Tibial artery (tissue), 4 donors: ENCODE results near the gene RIMKLB.

Experiments
- DNase-seq, 2 donors: peaks; one replicate each; pipeline ENCODE4 v3.0.0-alpha.2; 2019
- H3K27ac ChIP-seq, 2 donors: fragments of 200-600 bp; sonication (generic) in 1 of 2; 1 replicate in 1 of 2; 2 replicates in 1 of 2; pipeline ENCODE4 v1.5.1; 2018 to 2019; ENCODE audit warnings: mild to moderate bottlenecking in 1 of 2
- H3K27me3 ChIP-seq, 2 donors: fragments of 200-600 bp; sonication (generic) in 1 of 2; one replicate each; pipeline versions ENCODE4 v1.5.1 to v1.6.0; 2016 to 2019
- H3K36me3 ChIP-seq, 3 donors: fragments of 200-600 bp; sonication (generic) in 2 of 3; one replicate each; pipeline ENCODE4 v1.5.1; 2016 to 2019; ENCODE audit warnings: mild to moderate bottlenecking in 2 of 3
- H3K4me1 ChIP-seq, 4 donors: fragments of 200-600 bp; sonication (generic) in 2 of 4; 1 replicate in 3 of 4; 2 replicates in 1 of 4; pipeline ENCODE4 v1.5.1; 2016 to 2019
- H3K4me3 ChIP-seq, 2 donors: fragments of 200-600 bp; sonication (generic) in 1 of 2; 1 replicate in 1 of 2; 2 replicates in 1 of 2; pipeline ENCODE4 v1.5.1; 2018 to 2019; ENCODE audit warnings: mild to moderate bottlenecking in 2 of 2
- H3K9me3 ChIP-seq, 3 donors: fragments of 200-600 bp; sonication (generic) in 1 of 3; one replicate each; pipeline ENCODE4 v1.5.1; 2016 to 2019
- intact Hi-C: fragments of 100-400 bp; cut with DNase I; formaldehyde crosslinking; loops from one replicate; pipeline ENCODE4 v1.15.0; 2023; ENCODE audit warnings: low total_unique reads
- TF ChIP-seq, protein P1 (sequence below), 2 experiments: fragments of 200-600 bp in 1 of 2; fragments of 450-650 bp in 1 of 2; IDR thresholded peaks; one replicate each; pipeline ENCODE4 v1.5.1; 2017 to 2019; ENCODE audit warnings: antibody characterized with exemption in 2 of 2, mild to moderate bottlenecking in 1 of 2, moderate library complexity in 1 of 2

RIMKLB gene

DNA sequence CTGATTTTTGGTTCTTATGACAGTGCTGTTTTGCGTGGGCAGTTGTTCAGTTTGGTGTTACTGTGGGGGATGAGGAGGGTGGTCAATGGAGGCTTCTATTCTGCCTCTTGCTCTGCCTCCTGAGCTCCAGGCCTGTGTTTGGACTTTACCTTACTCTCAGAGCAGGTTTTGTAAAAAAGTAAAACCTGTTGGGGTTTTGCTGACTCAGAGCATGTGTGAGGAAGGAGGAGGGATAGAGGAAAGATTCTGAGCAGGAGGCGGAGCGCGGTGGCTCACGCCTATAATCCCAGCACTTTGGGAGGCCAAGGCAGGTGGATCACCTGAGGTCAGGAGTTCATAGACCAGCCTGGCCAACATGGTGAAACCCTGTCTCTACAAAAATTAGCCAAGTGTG is 131.3 kb downstream of the RIMKLB start:
- Histone ChIP-seq H3K9me3 (no peaks in the 10 kb centered on the region), H3K27me3 (no peaks in the 10 kb centered on the region), H3K36me3 (no peaks in the 10 kb centered on the region), H3K4me3 (no peak overlapping the region), H3K27ac (no peak overlapping the region), H3K4me1 (no peaks in the 10 kb centered on the region)
- TF ChIP-seq, protein P1, sequence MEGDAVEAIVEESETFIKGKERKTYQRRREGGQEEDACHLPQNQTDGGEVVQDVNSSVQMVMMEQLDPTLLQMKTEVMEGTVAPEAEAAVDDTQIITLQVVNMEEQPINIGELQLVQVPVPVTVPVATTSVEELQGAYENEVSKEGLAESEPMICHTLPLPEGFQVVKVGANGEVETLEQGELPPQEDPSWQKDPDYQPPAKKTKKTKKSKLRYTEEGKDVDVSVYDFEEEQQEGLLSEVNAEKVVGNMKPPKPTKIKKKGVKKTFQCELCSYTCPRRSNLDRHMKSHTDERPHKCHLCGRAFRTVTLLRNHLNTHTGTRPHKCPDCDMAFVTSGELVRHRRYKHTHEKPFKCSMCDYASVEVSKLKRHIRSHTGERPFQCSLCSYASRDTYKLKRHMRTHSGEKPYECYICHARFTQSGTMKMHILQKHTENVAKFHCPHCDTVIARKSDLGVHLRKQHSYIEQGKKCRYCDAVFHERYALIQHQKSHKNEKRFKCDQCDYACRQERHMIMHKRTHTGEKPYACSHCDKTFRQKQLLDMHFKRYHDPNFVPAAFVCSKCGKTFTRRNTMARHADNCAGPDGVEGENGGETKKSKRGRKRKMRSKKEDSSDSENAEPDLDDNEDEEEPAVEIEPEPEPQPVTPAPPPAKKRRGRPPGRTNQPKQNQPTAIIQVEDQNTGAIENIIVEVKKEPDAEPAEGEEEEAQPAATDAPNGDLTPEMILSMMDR (IDR thresholded peaks at IDR 0.05), result no peak
- intact Hi-C loops, result no loop called here
- DNase-seq, result no peak

DNA sequence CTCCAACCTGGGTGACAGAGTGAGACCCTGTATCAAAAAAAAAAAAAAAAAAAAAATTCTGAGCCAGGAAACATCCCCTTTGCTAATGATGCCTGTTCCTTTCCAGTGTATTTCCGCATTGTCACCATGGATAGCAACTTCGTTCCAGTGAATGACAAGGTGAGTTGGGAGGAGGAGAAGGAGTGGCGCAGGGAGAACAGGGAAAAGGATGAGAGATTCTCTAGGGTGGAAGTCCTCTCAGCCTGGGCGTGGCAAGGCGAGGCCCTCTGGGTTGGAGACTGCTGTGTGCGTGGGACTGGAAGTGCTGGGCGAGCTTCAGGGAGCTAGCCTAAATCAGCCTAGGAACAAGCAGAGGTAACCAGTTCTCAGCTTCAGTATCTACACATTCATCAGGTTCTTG is 131.8 kb downstream of the RIMKLB start:
- Histone ChIP-seq H3K36me3 (no peaks in the 10 kb centered on the region), H3K4me1 (no peaks in the 10 kb centered on the region), H3K9me3 (no peaks in the 10 kb centered on the region), H3K27me3 (no peaks in the 10 kb centered on the region), H3K4me3 (no peak overlapping the region), H3K27ac (no peak overlapping the region)
- TF ChIP-seq, protein P1 (IDR thresholded peaks at IDR 0.05), result no peak
- no peak for DNase-seq
- intact Hi-C loops, result no loop called here

DNA sequence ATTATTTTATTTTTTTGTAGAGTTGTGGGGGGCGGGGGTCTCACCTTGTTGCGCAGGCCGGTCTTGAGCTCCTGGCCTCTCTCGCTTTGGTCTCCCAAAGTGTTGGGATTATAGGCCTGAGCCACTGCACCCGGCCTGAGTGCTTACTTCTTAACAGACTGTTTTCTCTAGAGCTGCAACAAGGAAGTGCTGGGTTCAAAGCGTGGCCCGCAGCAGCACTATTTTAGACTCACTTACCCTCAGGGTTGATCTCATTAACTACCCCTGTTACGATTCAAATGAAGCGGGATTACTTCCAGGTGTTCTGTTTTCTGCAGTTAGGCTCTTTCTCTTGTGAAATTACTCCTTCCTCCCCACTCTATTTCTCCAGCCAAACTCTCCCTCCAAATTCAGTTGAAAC is 133.3 kb downstream of the RIMKLB start:
- no peaks in the 10 kb centered on the region for H3K4me1 ChIP-seq
- no peaks in the 10 kb centered on the region for H3K36me3 ChIP-seq
- H3K9me3 ChIP-seq, result no peaks in the 10 kb centered on the region
- no peak for DNase-seq
- H3K27me3 ChIP-seq, result no peaks in the 10 kb centered on the region
- H3K27ac ChIP-seq, result no peak overlapping the region
- intact Hi-C loops, result no loop called here
- TF ChIP-seq, protein P1 (IDR thresholded peaks at IDR 0.05), result no peak
- H3K4me3 ChIP-seq, result no peak overlapping the region

DNA sequence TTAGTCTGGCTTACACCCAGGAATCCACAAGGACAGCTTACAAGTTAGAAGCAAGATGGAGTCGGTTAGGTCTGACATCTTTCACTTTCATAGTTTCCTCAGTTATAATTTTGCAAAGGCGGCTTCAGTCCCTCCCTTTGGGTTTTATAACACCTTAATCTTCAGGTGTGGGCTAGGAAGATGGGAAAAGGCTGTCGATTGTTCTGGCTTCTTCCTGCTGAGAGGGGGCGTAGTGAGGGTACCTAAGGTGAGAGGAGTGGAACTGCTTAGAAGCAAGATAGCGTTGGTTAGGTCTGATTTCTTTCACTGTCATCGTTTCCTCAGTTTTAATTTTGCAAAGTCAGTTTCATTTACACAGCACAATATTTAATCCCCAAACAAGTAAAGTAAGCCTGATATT is 134.7 kb downstream of the RIMKLB start:
- intact Hi-C loops, result no loop called here
- H3K36me3 ChIP-seq, result no peaks in the 10 kb centered on the region
- no peak for DNase-seq

More for the DNA sequence above, 134.7 kb downstream of the RIMKLB start:
- no peak overlapping the region for H3K27ac ChIP-seq
- TF ChIP-seq, protein P1 (IDR thresholded peaks at IDR 0.05), result no peak
- H3K27me3 ChIP-seq, result no peaks in the 10 kb centered on the region
- H3K9me3 ChIP-seq, result no peaks in the 10 kb centered on the region
- no peaks in the 10 kb centered on the region for H3K4me1 ChIP-seq
- H3K4me3 ChIP-seq, result no peak overlapping the region
